ENCODE results near the gene ASTN2.

Gene ASTN2

DNA sequence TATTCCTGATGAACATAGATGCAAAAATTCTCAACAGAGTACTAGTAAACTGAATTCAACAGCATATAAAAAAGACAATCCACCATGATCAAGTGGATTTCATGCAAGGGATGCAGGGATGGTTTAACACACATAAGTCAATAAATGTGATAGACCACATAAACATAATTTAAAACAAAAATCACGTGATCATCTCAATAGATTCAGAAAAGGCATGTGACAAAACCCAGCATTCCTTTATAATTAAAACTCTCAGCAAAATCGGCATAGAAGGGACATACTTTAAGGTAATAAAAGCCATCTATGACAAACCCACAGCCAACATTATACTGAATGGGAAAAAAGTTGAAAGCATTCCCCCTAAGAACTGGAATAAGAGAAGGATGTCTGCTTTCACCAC lies 894.6 kb downstream of the ASTN2 start:
- TF ChIP-seq, protein P1, sequence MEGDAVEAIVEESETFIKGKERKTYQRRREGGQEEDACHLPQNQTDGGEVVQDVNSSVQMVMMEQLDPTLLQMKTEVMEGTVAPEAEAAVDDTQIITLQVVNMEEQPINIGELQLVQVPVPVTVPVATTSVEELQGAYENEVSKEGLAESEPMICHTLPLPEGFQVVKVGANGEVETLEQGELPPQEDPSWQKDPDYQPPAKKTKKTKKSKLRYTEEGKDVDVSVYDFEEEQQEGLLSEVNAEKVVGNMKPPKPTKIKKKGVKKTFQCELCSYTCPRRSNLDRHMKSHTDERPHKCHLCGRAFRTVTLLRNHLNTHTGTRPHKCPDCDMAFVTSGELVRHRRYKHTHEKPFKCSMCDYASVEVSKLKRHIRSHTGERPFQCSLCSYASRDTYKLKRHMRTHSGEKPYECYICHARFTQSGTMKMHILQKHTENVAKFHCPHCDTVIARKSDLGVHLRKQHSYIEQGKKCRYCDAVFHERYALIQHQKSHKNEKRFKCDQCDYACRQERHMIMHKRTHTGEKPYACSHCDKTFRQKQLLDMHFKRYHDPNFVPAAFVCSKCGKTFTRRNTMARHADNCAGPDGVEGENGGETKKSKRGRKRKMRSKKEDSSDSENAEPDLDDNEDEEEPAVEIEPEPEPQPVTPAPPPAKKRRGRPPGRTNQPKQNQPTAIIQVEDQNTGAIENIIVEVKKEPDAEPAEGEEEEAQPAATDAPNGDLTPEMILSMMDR (conservative IDR thresholded peaks at IDR 0.05): no peak
- H3K27ac ChIP-seq: no peak overlapping the region

DNA sequence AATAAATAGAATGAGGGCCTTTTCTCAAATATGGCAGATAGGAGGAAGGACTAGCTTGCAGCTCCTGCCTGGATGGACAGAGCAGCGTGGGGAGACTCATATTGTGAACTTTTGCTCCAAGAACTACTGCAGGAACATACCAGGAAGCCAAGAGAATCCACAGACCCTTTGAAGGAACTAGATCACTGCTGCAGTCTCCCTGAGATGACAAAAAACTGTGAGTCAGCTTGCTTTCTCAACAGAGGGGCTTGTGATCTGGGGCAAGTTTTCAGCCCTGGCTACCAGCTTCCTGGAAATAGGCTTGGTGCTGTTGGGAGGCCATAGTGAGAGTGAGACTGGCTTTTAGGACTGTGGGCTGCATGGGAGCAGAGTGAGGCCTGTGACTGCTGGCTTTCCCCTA lies 898.4 kb downstream of the ASTN2 start:
- no peak overlapping the region for H3K27ac ChIP-seq
- TF ChIP-seq, protein P1 (conservative IDR thresholded peaks at IDR 0.05): no peak

DNA sequence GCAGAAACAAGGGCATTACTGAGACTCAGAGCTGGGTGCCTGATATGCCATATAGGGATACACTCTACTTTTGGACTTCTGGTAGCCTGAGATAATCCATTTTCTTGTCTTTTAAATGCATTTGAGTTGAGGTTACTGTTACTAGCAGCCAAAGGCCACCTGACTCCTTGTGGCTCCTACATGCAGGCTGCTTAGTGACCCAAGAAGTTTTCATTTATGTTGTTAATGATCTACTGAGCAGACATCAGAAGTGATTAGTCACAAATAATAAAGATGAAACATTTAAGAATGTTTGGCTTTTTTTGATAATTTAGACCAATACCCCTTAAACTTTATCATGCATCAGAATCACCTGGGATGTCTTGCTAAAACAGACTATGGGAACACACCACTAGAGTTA lies 899.3 kb downstream of the ASTN2 start:
- H3K27ac ChIP-seq: no peak overlapping the region
- TF ChIP-seq, protein P1 (conservative IDR thresholded peaks at IDR 0.05): no peak

DNA sequence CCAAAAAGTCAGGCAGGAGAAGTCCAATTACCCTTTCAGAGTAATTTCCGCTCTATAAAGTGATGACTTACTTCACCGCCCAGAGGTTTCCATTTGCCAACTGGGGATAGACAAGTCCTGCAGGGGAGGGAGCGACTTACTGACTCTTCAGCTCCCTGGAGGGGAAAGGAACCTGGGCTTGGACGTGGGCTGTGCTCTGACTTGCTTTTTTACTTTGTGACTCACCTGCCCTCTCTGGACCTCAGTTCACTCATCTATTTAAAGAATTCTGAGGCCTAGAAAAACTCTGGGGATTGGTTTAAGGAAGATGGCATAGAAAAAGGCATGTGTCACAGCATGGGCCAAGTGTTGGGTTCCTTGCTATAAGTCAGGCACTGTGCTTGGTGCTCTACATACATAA lies 908.2 kb downstream of the ASTN2 start:
- H3K27ac ChIP-seq: no peak overlapping the region

DNA sequence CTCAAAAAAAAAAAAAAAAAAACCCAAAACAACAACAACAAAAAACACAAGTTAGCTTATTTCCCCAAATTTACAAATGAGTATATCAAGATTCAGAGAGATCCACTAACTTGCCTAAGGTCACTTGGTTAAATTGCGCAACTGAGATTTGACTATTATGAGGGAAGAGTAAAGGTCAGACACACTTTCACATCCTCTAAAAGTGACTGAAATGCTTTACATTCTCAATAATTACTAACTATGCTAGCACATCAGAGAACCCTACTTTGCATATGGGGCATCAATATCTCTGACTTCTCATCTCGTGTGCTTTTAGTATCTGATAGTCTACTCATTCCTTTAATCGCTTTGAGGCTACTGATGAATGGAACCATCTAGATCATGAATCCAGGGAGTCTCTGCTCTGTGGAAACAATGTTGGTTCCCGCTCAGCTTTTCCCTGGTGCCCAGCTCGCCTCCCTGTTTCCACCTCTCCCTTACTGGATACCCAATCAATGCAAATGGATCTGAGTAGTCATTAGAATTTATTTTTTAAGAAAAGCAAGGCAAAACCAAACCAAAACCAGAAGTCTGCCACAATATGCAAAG lies 909.9 kb downstream of the ASTN2 start:
- TF ChIP-seq, protein P1 (conservative IDR thresholded peaks at IDR 0.05): no peak
- H3K27ac ChIP-seq: no peak overlapping the region

More for the DNA sequence above, 908.2 kb downstream of the ASTN2 start:
- TF ChIP-seq, protein P1 (conservative IDR thresholded peaks at IDR 0.05): no peak

DNA sequence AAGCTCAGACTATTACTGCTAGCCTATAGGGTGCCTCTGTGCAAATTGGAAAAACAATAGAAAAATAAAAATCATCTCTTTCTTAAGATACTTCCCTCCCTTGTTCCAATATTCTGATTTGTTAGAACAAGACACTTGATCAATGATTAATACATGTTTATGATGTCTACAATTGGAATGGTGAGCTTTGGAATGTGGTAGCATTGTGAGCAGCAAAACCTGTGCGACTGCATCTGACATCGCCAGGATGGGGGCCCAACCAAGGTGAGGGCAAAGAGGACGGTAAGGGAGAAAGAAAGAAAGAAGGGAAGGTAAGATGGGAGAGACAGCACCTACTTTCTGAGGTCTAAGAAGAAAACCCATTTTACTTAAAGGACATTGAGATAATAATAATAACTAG lies 910.8 kb downstream of the ASTN2 start:
- TF ChIP-seq, protein P1 (conservative IDR thresholded peaks at IDR 0.05): no peak
- H3K27ac ChIP-seq: no peak overlapping the region

DNA sequence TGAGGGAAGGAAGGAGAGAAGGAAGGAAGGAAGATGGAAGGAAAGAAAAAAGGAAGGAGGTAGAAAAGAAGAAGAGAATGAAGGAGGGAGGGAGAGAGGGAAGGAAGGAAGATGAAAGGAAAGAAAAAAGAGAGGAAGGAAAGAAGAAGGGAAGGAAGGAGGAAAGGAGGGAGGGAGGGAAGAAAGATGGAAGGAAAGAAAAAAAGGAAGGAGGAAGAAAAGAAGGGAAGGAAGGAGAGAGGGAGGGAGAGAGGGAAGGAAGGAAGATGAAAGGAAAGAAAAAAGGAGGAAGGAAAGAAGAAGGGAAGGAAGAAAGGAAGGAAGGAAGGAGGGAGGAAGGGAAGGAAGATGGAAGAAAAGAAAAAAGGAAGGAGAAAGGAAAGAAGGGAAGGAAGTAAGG lies 912.1 kb downstream of the ASTN2 start:
- TF ChIP-seq, protein P1 (conservative IDR thresholded peaks at IDR 0.05): no peak
- no peak overlapping the region for H3K27ac ChIP-seq

Data from VCaP (cell line).